Esophagus muscularis mucosa (tissue), 4 donors: ENCODE data around the gene TEKTIP1. TPM values are rescaled to one million over a fixed set of nuclear protein-coding genes. Genes with fewer than 3 reads are reported as not detected.

ENCODE experiments used
- DNase-seq: peaks from one replicate; pipeline ENCODE4 v3.0.0-alpha.2; 2017; ENCODE audit errors: extremely low spot score
- H3K27ac ChIP-seq, 4 donors: fragments of 200-600 bp; sonication (generic); replicated peaks in 1 of 4; 1 replicate in 3 of 4; 2 replicates in 1 of 4; pipeline ENCODE4 v1.5.1; 2016 to 2019; ENCODE audit warnings: mild to moderate bottlenecking in 1 of 4
- H3K27me3 ChIP-seq, 4 donors: fragments of 200-600 bp; sonication (generic); one replicate each; pipeline versions ENCODE4 v1.5.1 to v1.6.0; 2016 to 2019
- H3K36me3 ChIP-seq, 4 donors: fragments of 200-600 bp; sonication (generic); one replicate each; pipeline ENCODE4 v1.5.1; 2016 to 2019
- H3K4me1 ChIP-seq, 4 donors: fragments of 200-600 bp; sonication (generic); one replicate each; pipeline ENCODE4 v1.5.1; 2016 to 2019
- H3K4me3 ChIP-seq, 4 donors: fragments of 200-600 bp; sonication (generic); 1 replicate in 2 of 4; 2 replicates in 2 of 4; pipeline ENCODE4 v1.5.1; 2016 to 2019; ENCODE audit warnings: mild to moderate bottlenecking in 4 of 4, moderate library complexity in 1 of 4
- H3K9me3 ChIP-seq, 4 donors: fragments of 200-600 bp; sonication (generic); 1 replicate in 3 of 4; 2 replicates in 1 of 4; pipeline ENCODE4 v1.5.1; 2016 to 2019
- EP300 ChIP-seq: sonication (generic); formaldehyde crosslinking; IDR thresholded peaks from one replicate; pipeline ENCODE4 v1.6.1; 2017; ENCODE audit warnings: antibody characterized with exemption
- POLR2A ChIP-seq: fragments of 450-650 bp; IDR thresholded peaks from one replicate; pipeline ENCODE4 v1.6.1; 2017; ENCODE audit warnings: antibody characterized with exemption, moderate library complexity, mild to moderate bottlenecking, low read depth
- POLR2AphosphoS5 ChIP-seq, 2 donors: sonication (generic); formaldehyde crosslinking; IDR thresholded peaks; one replicate each; pipeline ENCODE4 v1.6.1; 2017; ENCODE audit warnings: antibody characterized with exemption in 2 of 2
- WGBS: methylation state at CpG from one replicate; pipeline ENCODE4 v1.1.5; 2018; 5-methylcytosine and 5-hydroxymethylcytosine counted together
- intact Hi-C: fragments of 100-400 bp; cut with DNase I; formaldehyde crosslinking; loops from one replicate; pipeline ENCODE4 v1.15.1; 2023
- total RNA-seq, 4 donors: library from RNA; depleted of rRNA; stranded (reverse); fragments of >200 nt; gene quantifications; one replicate each; pipeline versions ENCODE4 v1.1.0 to v1.2.1, GENCODE V29; 2016
- TF ChIP-seq, protein P1 (sequence below), 3 experiments: fragments of 200-600 bp in 2 of 3; fragments of 450-650 bp in 1 of 3; sonication (generic) in 2 of 3; IDR thresholded peaks; one replicate each; pipeline ENCODE4 v1.5.1; 2017 to 2019; ENCODE audit warnings: antibody characterized with exemption in 3 of 3, mild to moderate bottlenecking in 2 of 3, moderate library complexity in 1 of 3

TEKTIP1 gene
- total RNA-seq, 4 donors from 2014 or later = not detected

DNA sequence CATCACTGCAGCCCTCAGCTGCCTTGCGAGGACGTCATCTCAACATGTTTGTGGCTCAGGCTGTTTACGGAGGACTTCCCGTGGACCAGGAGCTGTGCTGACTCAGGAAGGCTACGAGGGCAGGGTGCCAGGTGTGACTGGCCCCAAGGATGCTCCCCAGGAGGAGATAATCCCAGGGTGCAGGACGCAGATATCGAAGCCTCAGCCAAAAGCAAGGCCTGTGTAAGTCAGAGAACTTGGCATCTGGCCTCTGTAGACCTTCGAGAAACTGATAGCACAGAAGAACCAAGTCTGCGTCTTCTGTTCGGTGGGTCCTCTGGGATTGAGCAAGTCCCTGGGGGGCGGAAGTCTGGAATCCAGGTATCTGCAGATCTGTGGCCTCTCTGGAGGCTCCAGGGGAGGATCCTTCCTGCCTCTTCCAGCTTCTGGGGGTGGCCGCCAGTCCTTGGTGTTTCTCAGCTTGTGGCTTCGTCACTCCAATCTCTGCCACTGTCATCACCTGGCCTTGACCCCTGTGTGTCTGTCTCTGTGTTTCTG is 35.9 kb upstream of the TEKTIP1 start:
- Histone ChIP-seq H3K4me3 (no peak overlapping the region), H3K4me1 (peaks cover 26 to 44% (median 38%) of the 10 kb centered on the region in 4 donors), H3K27me3 (no peaks in the 10 kb centered on the region), H3K27ac (no peak overlapping the region), H3K9me3 (no peaks in the 10 kb centered on the region), H3K36me3 (no peaks in the 10 kb centered on the region)
- WGBS = 89% methylated on average over 10 of the region's 13 CpGs
- DNase-seq = no peak
- intact Hi-C loops = no loop called here
- no peak for TF ChIP-seq POLR2AphosphoS5 (IDR thresholded peaks at IDR 0.05)

GRCh38 chr19:3504735-3505134 is 34.2 kb upstream of the TEKTIP1 start:
- Histone ChIP-seq H3K4me1 (peaks cover 25 to 49% (median 37%) of the 10 kb centered on the region in 4 donors), H3K9me3 (no peaks in the 10 kb centered on the region), H3K27ac (no peak overlapping the region), H3K27me3 (no peaks in the 10 kb centered on the region), H3K36me3 (peaks cover 0 to 13% (median 7%) of the 10 kb centered on the region in 4 donors), H3K4me3 (no peak overlapping the region)
- intact Hi-C loops = no loop called here
- WGBS = 89% methylated on average over 5 of the region's 5 CpGs
- DNase-seq = no peak
- no peak for TF ChIP-seq POLR2AphosphoS5 (IDR thresholded peaks at IDR 0.05)
- no peak for TF ChIP-seq POLR2A
- TF ChIP-seq, protein P1, sequence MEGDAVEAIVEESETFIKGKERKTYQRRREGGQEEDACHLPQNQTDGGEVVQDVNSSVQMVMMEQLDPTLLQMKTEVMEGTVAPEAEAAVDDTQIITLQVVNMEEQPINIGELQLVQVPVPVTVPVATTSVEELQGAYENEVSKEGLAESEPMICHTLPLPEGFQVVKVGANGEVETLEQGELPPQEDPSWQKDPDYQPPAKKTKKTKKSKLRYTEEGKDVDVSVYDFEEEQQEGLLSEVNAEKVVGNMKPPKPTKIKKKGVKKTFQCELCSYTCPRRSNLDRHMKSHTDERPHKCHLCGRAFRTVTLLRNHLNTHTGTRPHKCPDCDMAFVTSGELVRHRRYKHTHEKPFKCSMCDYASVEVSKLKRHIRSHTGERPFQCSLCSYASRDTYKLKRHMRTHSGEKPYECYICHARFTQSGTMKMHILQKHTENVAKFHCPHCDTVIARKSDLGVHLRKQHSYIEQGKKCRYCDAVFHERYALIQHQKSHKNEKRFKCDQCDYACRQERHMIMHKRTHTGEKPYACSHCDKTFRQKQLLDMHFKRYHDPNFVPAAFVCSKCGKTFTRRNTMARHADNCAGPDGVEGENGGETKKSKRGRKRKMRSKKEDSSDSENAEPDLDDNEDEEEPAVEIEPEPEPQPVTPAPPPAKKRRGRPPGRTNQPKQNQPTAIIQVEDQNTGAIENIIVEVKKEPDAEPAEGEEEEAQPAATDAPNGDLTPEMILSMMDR (IDR thresholded peaks at IDR 0.05) = no peak
- no peak for TF ChIP-seq EP300

DNA sequence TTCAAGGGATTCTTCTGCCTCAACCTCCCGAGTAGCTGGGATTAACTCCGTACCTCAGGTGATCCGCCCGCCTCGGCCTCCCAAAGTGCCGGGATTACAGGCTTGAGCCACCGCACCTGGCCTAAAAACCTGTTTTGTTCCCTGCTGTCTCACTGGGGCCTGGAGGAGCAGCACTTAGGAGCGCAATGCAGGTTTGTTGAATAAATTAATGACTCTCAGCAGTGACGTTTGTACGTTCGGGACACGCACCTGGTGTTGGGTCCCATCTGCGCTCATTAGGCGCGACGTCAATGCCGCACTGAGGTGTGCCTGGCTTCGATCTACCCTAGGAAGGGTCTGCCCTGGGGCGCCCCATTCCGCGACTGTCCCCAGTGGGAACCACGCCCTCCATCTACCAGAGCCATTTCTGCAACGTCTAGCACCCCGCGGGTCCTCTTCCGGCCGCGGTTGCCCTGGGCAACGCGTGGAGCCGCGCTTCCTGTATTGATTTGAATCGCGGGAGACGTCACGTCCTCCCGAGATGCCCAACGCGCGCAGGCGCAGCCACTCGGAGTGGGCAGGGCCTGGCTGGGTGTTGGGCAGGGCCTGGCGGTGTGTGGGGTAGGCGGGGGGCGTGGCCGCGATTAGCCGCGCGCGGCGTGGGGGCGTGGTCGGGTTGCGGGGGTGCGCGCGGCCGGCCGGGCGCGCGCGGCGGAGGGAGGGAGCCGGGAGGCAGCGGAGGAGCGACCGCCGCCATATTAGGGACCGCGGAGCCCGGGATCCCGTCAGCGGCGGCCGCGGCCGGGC is 33.2 kb upstream of the TEKTIP1 start, which contains the start of gene FZR1:
FZR1 (plus strand) TSS at position 714 of the 786 bp plus-strand sequence. CDS start 16,679 bp downstream, outside the sequence.
- peaks cover 23 to 54% (median 41%) of the 10 kb centered on the region in 4 donors for H3K4me1 ChIP-seq
- no peaks in the 10 kb centered on the region for H3K27me3 ChIP-seq
- intact Hi-C loops = no loop called here
- WGBS = 2% methylated on average over 38 of the region's 79 CpGs
- peak within 1 kb of the TSS; percentile 88 to 100 (median 90) for H3K4me3 ChIP-seq
- peaks cover 0 to 23% (median 14%) of the 10 kb centered on the region in 4 donors for H3K36me3 ChIP-seq
- TF ChIP-seq POLR2A (no peak), POLR2AphosphoS5 (IDR thresholded peaks at IDR 0.05) (peak; percentile 83 to 96), EP300 (no peak)
- TF ChIP-seq, protein P1 (IDR thresholded peaks at IDR 0.05) = peak in 1 of 3 experiments; percentile 15
- peak; percentile 99 for DNase-seq
- no peaks in the 10 kb centered on the region for H3K9me3 ChIP-seq
- H3K27ac ChIP-seq = peak within 1 kb of the TSS; percentile 88 to 92 (median 89)

DNA sequence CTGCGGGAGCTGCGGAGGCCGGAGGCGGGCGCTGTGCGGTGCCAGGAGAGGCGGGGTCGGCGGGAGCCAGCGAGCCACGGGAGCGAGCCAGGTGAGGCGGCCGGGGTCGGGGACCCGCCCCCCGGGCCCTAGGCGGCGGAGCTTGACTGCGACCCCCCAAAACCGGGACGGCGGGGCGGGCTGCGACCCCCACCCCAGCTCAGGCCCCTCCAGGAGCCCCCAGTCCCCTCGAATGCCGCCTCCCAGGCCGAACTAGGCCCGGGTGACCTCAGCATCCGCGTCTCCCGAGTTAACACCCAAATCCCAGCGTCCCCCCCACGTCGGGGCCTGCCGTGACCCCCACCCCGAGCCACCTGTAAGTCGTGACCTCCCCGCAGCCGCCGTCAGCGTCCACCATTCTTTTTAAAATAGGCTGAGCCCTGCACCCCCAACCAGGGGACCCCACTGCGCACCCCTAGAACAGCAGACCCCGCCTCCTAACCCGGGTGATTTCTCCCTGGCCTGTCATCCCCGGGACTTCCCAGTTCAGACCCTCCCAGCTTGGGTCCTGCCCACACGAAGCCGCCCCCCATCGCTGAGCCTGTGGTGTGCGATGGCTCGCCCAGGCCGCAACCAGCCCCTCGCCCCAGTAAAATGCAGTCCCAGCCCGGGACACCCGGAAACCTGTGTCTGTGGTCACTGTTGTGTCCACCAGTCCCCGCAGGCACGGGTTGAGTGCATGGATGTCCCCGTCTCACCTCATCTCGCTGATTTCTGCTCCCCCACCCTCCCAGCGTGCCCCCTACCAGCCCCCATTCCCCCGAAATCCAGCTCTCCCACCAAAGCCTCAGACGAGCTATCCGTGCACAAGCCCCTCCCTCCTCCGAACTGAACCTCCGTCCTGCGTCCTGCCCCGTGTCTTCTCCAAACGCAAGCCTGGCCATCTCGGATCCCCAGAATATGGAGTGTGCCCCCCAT is 32.3 kb upstream of the TEKTIP1 start:
- no peaks in the 10 kb centered on the region for H3K9me3 ChIP-seq
- H3K36me3 ChIP-seq = peaks cover 0 to 31% (median 21%) of the 10 kb centered on the region in 4 donors
- intact Hi-C loops = no loop called here
- WGBS = 0% methylated on average over 29 of the region's 69 CpGs
- H3K4me1 ChIP-seq = peaks cover 23 to 58% (median 46%) of the 10 kb centered on the region in 4 donors
- no peak for TF ChIP-seq POLR2A
- TF ChIP-seq, protein P1 (IDR thresholded peaks at IDR 0.05) = no peak
- DNase-seq = no peak
- peak overlapping the region; percentile 88 to 92 (median 89) for H3K27ac ChIP-seq
- peak overlapping the region; percentile 88 to 100 (median 90) for H3K4me3 ChIP-seq
- H3K27me3 ChIP-seq = no peaks in the 10 kb centered on the region
